ENCODE data around the gene RAG2.
"Not testable (repeated sequence)": the region's sequence is repeated elsewhere in the genome, so short reads cannot be mapped to it uniquely, and the experiment has no call there.

Gene RAG2

DNA sequence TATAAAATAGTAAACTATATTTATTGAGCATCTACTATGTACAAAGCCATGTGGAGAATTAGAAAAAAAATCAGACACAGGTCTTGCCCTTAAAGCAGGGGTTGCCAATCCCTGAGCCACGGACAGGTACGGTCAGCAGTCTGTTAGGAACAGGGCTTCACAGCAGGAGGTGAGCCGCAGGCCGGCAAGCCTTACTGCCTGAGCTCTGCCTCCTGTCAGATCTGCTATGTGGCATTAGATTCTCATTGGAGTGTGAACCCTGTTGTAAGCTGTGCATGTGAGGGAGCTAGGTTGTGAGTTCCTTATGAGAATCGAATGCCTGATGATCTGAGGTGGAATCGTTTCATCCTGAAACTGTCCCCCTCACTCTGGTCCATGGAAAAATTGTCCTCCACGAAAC lies 2.1 kb upstream of the RAG2 start:
- no peak for DNase-seq (ENCODE audit: low spot score)

DNA sequence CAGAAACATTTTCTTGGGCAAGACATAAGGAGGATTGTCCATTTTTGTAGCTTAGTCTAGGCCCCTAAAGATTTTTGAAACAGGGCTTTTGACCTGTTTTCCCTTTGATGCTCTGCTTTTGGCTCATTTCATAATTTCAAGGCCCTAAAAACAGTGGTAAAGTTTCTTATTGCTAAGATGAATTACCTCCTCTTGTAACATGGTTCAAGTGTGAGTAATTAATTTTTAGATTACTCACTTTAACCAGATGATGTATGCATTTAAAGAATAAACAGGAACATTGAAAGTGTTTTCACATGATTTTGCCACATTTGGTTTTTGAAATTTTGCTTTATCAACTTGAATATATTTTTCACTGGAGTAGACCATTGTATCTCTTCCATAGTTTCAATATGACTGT lies 1.2 kb downstream of the RAG2 start:
- DNase-seq (ENCODE audit: low spot score), result no peak

- DNase-seq (ENCODE audit: low spot score), result peak; percentile 93
Observed at GRCh38 chr11:36594316-36594989, 3.6 kb downstream of the RAG2 start, which contains the start of gene IFTAP. TSS of gene IFTAP (plus strand) at chr11:36594502. CDS start at chr11:36610104, 15,602 bp downstream.

GRCh38 chr11:36591433-36591832 lies 6.6 kb downstream of the RAG2 start:
- no peak for DNase-seq (ENCODE audit: low spot score)

DNA sequence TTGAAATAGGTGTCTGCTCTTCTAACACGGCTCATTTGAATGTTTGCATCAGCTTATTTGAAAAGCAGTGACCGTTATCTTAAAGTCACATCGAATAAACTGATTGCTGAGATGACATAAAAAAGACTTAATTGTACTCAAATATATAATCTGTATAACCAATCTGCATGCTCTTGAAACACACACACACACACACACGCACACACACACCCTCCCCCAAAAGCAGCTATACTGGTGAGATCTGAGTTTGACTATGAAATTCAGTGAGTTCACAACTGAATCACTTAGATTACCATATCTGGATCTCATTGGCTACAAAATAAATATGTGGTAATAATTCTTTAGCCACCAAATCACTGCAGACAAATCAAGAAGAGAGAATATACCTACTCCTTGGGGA lies 7.5 kb downstream of the RAG2 start:
- no peak for DNase-seq (ENCODE audit: low spot score)

DNA sequence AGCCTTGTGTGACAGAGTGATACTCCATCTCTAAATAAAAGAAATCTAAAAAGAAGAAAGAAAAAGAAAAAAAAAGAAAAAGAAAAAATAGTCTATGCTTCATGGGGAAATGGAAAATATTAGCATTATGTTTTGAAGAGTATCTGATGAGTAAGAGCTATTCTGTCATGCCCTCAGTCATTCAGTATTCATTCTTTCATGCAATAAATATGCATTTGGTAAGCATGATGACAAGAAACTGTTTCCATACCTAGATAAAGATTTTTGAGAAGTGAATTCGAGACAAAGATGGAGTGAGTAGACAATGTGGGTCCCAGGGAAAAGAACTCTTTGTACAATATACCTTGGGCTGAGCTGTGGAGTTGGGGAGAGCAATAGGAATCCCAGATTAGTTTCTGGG lies 9.9 kb downstream of the RAG2 start:
- no peak for DNase-seq (ENCODE audit: low spot score)

DNA sequence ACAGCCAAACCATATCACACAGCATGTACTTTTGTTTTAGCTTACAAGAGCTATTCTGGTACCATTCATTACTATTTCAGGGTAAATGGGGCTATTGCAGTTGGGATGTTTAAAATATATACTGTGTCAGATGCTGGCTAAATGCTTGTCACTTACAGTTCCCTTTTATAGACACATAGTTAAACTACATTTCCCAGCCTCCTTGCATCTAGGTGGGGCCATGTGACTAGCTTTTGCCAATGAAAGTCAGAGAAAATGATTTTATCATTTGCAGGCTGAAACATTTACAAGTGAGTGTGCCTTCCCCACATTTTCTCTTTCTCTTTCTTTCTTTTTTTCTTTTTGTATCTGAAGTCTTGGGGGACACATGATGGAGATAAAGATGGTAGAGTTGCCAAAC lies 11.5 kb downstream of the RAG2 start:
- no peak for DNase-seq (ENCODE audit: low spot score)

- DNase-seq (ENCODE audit: low spot score), result no peak
Observed at GRCh38 chr11:36583667-36584066, 14.4 kb downstream of the RAG2 start.

DNA sequence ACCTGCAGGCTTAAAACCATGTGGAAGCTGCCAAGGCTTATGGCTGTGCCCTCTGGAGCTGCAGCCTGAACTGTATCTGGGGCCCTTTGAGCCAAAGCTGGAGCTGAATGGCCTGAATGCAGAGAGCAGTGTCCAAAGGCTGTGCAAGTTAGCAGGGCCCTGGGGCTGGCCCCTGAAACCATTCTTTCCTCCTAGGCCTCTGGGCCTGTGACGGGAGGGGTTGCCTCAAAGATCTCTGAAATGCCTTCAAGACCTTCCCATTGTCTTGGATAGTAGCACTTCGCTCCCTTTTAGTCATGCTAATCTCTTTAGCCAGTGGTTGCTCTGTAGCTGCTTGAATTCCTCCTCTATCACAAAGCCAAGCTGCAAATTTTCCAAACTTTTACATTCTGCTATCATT lies 16.5 kb downstream of the RAG2 start:
- DNase-seq (ENCODE audit: low spot score), result no peak

- no peak for DNase-seq (ENCODE audit: low spot score)
Observed at GRCh38 chr11:36578458-36578857, 19.6 kb downstream of the RAG2 start.

DNA sequence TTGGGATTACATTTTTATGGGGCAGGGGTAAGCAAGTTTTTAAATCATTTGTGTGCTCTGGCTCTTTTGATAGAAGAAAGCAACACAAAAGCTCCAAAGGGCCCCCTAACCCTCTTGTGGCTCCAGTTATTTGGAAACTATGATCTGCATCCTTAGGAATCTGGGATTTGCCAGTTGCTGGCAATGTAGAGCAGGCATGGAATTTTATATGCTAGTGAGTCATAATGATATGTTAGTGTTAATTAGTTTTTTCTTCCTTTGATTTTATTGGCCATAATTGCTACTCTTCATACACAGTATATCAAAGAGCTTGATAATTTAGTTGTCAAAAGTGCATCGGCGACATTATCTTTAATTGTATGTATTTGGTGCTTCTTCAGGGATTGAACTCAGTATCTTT lies 20.2 kb downstream of the RAG2 start:
- no peak for DNase-seq (ENCODE audit: low spot score)

- no peak for DNase-seq (ENCODE audit: low spot score)
Observed at GRCh38 chr11:36577373-36577772, 20.7 kb downstream of the RAG2 start.

DNA sequence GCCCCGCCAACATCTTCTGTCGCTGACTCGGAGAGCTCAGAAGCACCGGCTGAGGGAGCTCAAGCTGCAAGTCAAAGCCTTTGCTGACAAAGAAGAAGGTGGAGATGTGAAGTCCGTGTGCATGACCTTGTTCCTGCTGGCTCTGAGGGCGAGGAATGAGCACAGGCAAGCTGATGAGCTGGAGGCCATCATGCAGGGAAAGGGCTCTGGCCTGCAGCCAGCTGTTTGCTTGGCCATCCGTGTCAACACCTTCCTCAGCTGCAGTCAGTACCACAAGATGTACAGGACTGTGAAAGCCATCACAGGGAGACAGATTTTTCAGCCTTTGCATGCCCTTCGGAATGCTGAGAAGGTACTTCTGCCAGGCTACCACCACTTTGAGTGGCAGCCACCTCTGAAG lies 23.6 kb downstream of the RAG2 start:
- DNase-seq (ENCODE audit: low spot score), result no peak

DNA sequence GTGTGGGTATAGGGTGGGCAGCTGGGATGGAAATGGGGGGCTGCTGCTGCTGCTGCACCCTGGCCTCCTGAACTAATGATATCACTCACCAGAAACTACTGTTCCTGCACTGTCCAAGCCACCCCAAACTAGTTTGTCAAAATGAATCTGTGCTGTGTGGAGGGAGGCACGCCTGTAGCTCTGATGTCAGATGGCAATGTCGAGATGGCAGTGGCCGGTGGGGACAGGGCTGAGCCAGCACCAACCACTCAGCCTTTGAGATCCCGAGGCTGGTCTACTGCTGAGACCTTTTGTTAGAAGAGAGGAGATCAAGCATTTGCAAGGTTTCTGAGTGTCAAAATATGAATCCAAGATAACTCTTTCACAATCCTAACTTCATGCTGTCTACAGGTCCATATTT lies 28.9 kb downstream of the RAG2 start:
- no peak for DNase-seq (ENCODE audit: low spot score)

DNA sequence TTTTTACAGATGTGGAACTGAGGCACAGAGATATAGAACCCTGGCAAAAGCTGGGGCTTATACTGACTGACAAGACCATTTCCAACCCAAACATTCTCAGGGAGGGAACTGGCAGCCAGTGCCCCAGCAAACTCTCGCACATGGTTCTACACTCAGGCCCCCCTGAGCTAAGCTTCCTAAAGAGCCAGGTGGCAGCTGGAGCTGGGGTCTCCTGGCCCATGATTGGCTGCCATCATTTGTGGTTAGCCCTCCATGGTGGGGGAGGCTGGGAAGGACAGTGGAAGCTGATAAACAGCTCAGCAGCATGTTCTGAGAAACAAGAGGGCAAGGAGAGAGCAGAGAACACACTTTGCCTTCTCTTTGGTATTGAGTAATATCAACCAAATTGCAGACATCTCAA lies 30.3 kb downstream of the RAG2 start, which contains the start of gene RAG1:
RAG1 (plus strand) TSS at position 314 of the 400 bp plus-strand sequence. CDS start 5,298 bp downstream, outside the sequence.
- DNase-seq (ENCODE audit: low spot score), result no peak

GRCh38 chr11:36566407-36567053 lies 31.5 kb downstream of the RAG2 start:
- no peak for DNase-seq (ENCODE audit: low spot score)

- no peak for DNase-seq (ENCODE audit: low spot score)
Observed at GRCh38 chr11:36565031-36565610, 32.9 kb downstream of the RAG2 start.

GRCh38 chr11:36564376-36565030 lies 33.5 kb downstream of the RAG2 start:
- peak; percentile 61 for DNase-seq (ENCODE audit: low spot score)

- DNase-seq (ENCODE audit: low spot score), result no peak
Observed at GRCh38 chr11:36558571-36559413, 39.2 kb downstream of the RAG2 start.

GRCh38 chr11:36557991-36558390 lies 40.0 kb downstream of the RAG2 start:
- DNase-seq (ENCODE audit: low spot score), result no peak

DNA sequence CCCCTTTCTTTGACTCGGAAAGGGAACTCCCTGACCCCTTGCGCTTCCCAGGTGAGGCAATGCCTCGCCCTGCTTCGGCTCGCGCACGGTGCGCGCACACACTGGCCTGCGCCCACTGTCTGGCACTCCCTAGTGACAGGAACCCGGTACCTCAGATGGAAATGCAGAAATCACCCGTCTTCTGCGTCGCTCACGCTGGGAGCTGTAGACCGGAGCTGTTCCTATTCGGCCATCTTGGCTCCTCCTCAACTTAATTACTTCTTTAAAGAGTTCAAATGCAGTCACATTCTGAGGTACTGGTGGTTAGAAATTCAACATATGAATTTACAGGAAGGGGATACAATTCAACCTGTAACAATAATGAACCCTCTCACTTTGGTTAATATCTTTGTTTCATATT lies 40.6 kb downstream of the RAG2 start:
- not testable (repeated sequence) for DNase-seq (ENCODE audit: low spot score)
